Measurements from ENCODE around the gene RNU6-9. TPM values are rescaled to one million over a fixed set of nuclear protein-coding genes. Genes with fewer than 3 reads are reported as not detected.

RNU6-9 gene
- total RNA-seq, 1 experiment from 2014 or later, result not detected

- TF ChIP-seq, protein P1, sequence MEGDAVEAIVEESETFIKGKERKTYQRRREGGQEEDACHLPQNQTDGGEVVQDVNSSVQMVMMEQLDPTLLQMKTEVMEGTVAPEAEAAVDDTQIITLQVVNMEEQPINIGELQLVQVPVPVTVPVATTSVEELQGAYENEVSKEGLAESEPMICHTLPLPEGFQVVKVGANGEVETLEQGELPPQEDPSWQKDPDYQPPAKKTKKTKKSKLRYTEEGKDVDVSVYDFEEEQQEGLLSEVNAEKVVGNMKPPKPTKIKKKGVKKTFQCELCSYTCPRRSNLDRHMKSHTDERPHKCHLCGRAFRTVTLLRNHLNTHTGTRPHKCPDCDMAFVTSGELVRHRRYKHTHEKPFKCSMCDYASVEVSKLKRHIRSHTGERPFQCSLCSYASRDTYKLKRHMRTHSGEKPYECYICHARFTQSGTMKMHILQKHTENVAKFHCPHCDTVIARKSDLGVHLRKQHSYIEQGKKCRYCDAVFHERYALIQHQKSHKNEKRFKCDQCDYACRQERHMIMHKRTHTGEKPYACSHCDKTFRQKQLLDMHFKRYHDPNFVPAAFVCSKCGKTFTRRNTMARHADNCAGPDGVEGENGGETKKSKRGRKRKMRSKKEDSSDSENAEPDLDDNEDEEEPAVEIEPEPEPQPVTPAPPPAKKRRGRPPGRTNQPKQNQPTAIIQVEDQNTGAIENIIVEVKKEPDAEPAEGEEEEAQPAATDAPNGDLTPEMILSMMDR (conservative IDR thresholded peaks at IDR 0.05), result no peak
- TF ChIP-seq EZH2 (IDR thresholded peaks at IDR 0.05; ENCODE audit: low read depth), result no peak
- Histone ChIP-seq H3K79me2 (ENCODE audit: low read depth) (0 out of 2 replicates have a peak, but pooled peaks cover 2% of the 10 kb centered on the region), H3K4me3 (no peak overlapping the region), H3K27me3 (ENCODE audit: insufficient read depth, low read depth) (no peaks in the 10 kb centered on the region), H3K9me2 (ENCODE audit: insufficient read depth) (no peaks in the 10 kb centered on the region), H3F3A (ENCODE audit: insufficient read depth, low read depth) (peaks cover 38% of the 10 kb centered on the region), H3K4me1 (replicated peaks; ENCODE audit: insufficient read depth) (peaks cover 14% of the 10 kb centered on the region), H3K27ac (no peak overlapping the region), H2AFZ (no peak overlapping the region), H4K20me1 (ENCODE audit: insufficient read depth) (peaks cover 46% of the 10 kb centered on the region), H3K4me2 (no peak overlapping the region), H3K9me3 (ENCODE audit: insufficient read depth, low read depth) (no peaks in the 10 kb centered on the region), H3K36me3 (ENCODE audit: low read depth) (0 out of 2 replicates have a peak, but pooled peaks cover 8% of the 10 kb centered on the region)
- no TSS peak for BruUV-seq (replicated peaks)
- DNase-seq, result no peak
- ChIA-PET CTCF (no interaction called here), POLR2A (ENCODE audit: unreplicated experiment) (no interaction called here)
- intact Hi-C loops (cut with micrococcal nuclease; ENCODE audit: unreplicated experiment), result no loop called here
These were observed 6.2 kb upstream of the RNU6-9 start for GRCh38 chr19:887072-887471.

GRCh38 chr19:887599-887998 lies 5.7 kb upstream of the RNU6-9 start:
- Histone ChIP-seq H3F3A (ENCODE audit: insufficient read depth, low read depth) (peaks cover 38% of the 10 kb centered on the region), H3K4me3 (no peak overlapping the region), H3K79me2 (ENCODE audit: low read depth) (peaks cover 6% of the 10 kb centered on the region; the same call in 1 of the 2 replicates), H3K27me3 (ENCODE audit: insufficient read depth, low read depth) (no peaks in the 10 kb centered on the region), H3K4me1 (replicated peaks; ENCODE audit: insufficient read depth) (peaks cover 14% of the 10 kb centered on the region), H3K9me2 (ENCODE audit: insufficient read depth) (no peaks in the 10 kb centered on the region), H3K4me2 (no peak overlapping the region), H3K9me3 (ENCODE audit: insufficient read depth, low read depth) (no peaks in the 10 kb centered on the region), H3K36me3 (ENCODE audit: low read depth) (0 out of 2 replicates have a peak, but pooled peaks cover 8% of the 10 kb centered on the region), H4K20me1 (ENCODE audit: insufficient read depth) (peaks cover 41% of the 10 kb centered on the region), H2AFZ (no peak overlapping the region), H3K27ac (no peak overlapping the region)
- DNase-seq, result no peak
- no TSS peak for BruUV-seq (replicated peaks)
- ChIA-PET CTCF (no interaction called here), POLR2A (ENCODE audit: unreplicated experiment) (no interaction called here)
- intact Hi-C loops (cut with micrococcal nuclease; ENCODE audit: unreplicated experiment), result no loop called here
- TF ChIP-seq, protein P1 (conservative IDR thresholded peaks at IDR 0.05), result no peak
- no peak for TF ChIP-seq EZH2 (IDR thresholded peaks at IDR 0.05; ENCODE audit: low read depth)

- Histone ChIP-seq H3K9me3 (ENCODE audit: insufficient read depth, low read depth) (no peaks in the 10 kb centered on the region), H4K20me1 (ENCODE audit: insufficient read depth) (peaks cover 38% of the 10 kb centered on the region), H3K36me3 (ENCODE audit: low read depth) (0 out of 2 replicates have a peak, but pooled peaks cover 8% of the 10 kb centered on the region), H3K4me3 (no peak overlapping the region), H3F3A (ENCODE audit: insufficient read depth, low read depth) (peaks cover 38% of the 10 kb centered on the region), H2AFZ (no peak overlapping the region), H3K27me3 (ENCODE audit: insufficient read depth, low read depth) (no peaks in the 10 kb centered on the region), H3K4me2 (no peak overlapping the region), H3K27ac (no peak overlapping the region), H3K9me2 (ENCODE audit: insufficient read depth) (no peaks in the 10 kb centered on the region), H3K4me1 (replicated peaks; ENCODE audit: insufficient read depth) (peaks cover 11% of the 10 kb centered on the region), H3K79me2 (ENCODE audit: low read depth) (peaks cover 6% of the 10 kb centered on the region; the same call in 1 of the 2 replicates)
- POLR2A ChIA-PET (ENCODE audit: unreplicated experiment), result no interaction called here
- TF ChIP-seq, protein P1 (conservative IDR thresholded peaks at IDR 0.05), result no peak
- TF ChIP-seq EZH2 (IDR thresholded peaks at IDR 0.05; ENCODE audit: low read depth), result no peak
- CTCF ChIA-PET, result interaction anchor here (0.6 kb wide), 1 partner anchor 81 kb away, joined by 3 read pairs; no protein-coding TSS in a partner anchor
- intact Hi-C loops (cut with micrococcal nuclease; ENCODE audit: unreplicated experiment), result no loop called here
- no peak for DNase-seq
- BruUV-seq (replicated peaks), result no TSS peak
These were observed 4.5 kb upstream of the RNU6-9 start for GRCh38 chr19:888581-889385.
